ENCODE measurements around the gene GET3. TPM values are rescaled to one million over a fixed set of nuclear protein-coding genes. Genes with fewer than 3 reads are reported as not detected.
"Not testable (repeated sequence)": the region's sequence is repeated elsewhere in the genome, so short reads cannot be mapped to it uniquely, and the experiment has no call there.

The GET3 gene
- total RNA-seq, 1 donor from 2014 or later, result 66.0 TPM

- H3K4me3 Mint-ChIP-seq (ENCODE audit: low read depth), result no peak overlapping the region
- no peak for TF ChIP-seq CTCF (IDR thresholded peaks at IDR 0.05; ENCODE audit: unreplicated experiment)
- peaks cover 2% of the 10 kb centered on the region for H3K27me3 Mint-ChIP-seq
- no peak for DNase-seq (ENCODE audit: low spot score, unreplicated experiment)
- H3K9me3 Mint-ChIP-seq (ENCODE audit: low read depth), result no peaks in the 10 kb centered on the region
- H3K27ac Mint-ChIP-seq, result no peak overlapping the region
- H3K4me1 Mint-ChIP-seq (ENCODE audit: low read depth), result peaks cover 13% of the 10 kb centered on the region
- peaks cover 6% of the 10 kb centered on the region for H3K36me3 Mint-ChIP-seq (ENCODE audit: insufficient read depth)
Measured at GRCh38 chr19:12797141-12797587, 59.9 kb downstream of the GET3 start.

GRCh38 chr19:12797607-12798006 is 60.3 kb downstream of the GET3 start:
- H3K36me3 Mint-ChIP-seq (ENCODE audit: insufficient read depth); H3K9me3 Mint-ChIP-seq (ENCODE audit: low read depth); DNase-seq (ENCODE audit: low spot score, unreplicated experiment); H3K27me3 Mint-ChIP-seq; H3K27ac Mint-ChIP-seq; H3K4me3 Mint-ChIP-seq (ENCODE audit: low read depth): not testable (repeated sequence)
- H3K4me1 Mint-ChIP-seq (ENCODE audit: low read depth), result peaks cover 17% of the 10 kb centered on the region

Small RNAs within 50 kb of the gene (microRNA-seq; reads per million reads assigned to microRNA genes)
- gene MIR5684 (ENCODE audit: borderline number of aligned reads, unreplicated experiment), result not detected

Other genes with a start within 250 kb of the GET3 start
- 18.9 and 23.1 TPM in 2 replicates for gene ZNF564, start 186.0 kb upstream of the GET3 start, total RNA-seq
- 12.7 and 15.1 TPM in 2 replicates for gene ZNF490, start 126.7 kb upstream of the GET3 start, total RNA-seq
- 22.3 and 24.3 TPM in 2 replicates for gene ZNF791, start 126.6 kb upstream of the GET3 start, total RNA-seq
- gene MAN2B1, start 70.8 kb upstream of the GET3 start, total RNA-seq, result 115 and 120 TPM in 2 replicates
- gene WDR83, start 70.7 kb upstream of the GET3 start, total RNA-seq, result 16.3 and 17.2 TPM in 2 replicates
- gene DHPS, start 55.6 kb upstream of the GET3 start, total RNA-seq, result 92.0 and 106 TPM in 2 replicates
- gene GNG14, start 49.5 kb upstream of the GET3 start, total RNA-seq, result not detected in 2 replicates
- 14.6 and 15.1 TPM in 2 replicates for gene FBXW9, start 40.9 kb upstream of the GET3 start, total RNA-seq
- 109 and 113 TPM in 2 replicates for gene TNPO2, start 13.6 kb upstream of the GET3 start, total RNA-seq
- 171 and 180 TPM in 2 replicates for gene TRIR, start 2.8 kb upstream of the GET3 start, total RNA-seq
- not detected in 2 replicates for gene BEST2, start 14.3 kb downstream of the GET3 start, total RNA-seq
- gene HOOK2, start 38.1 kb downstream of the GET3 start, total RNA-seq, result 115 TPM in 2 replicates
- gene JUNB, start 54.0 kb downstream of the GET3 start, total RNA-seq, result 5.7 and 6.0 TPM in 2 replicates
- gene PRDX2, start 64.3 kb downstream of the GET3 start, total RNA-seq, result 524 and 554 TPM in 2 replicates
- 16.5 and 22.7 TPM in 2 replicates for gene THSD8, start 64.6 kb downstream of the GET3 start, total RNA-seq
- gene RNASEH2A, start 69.1 kb downstream of the GET3 start, total RNA-seq, result 32.8 and 37.4 TPM in 2 replicates
- not detected in 2 replicates for gene RTBDN, start 97.1 kb downstream of the GET3 start, total RNA-seq
- 5.3 and 5.9 TPM in 2 replicates for gene MAST1, start 101.0 kb downstream of the GET3 start, total RNA-seq
- 26.0 and 31.7 TPM in 2 replicates for gene DNASE2, start 144.0 kb downstream of the GET3 start, total RNA-seq
- gene KLF1, start 149.7 kb downstream of the GET3 start, total RNA-seq, result not detected in 2 replicates
- gene GCDH, start 153.7 kb downstream of the GET3 start, total RNA-seq, result 59.3 and 60.6 TPM in 2 replicates
- 1.2 and 1.8 TPM in 2 replicates for gene SYCE2, start 181.8 kb downstream of the GET3 start, total RNA-seq
- 61.2 and 63.3 TPM in 2 replicates for gene FARSA, start 196.2 kb downstream of the GET3 start, total RNA-seq
- 707 and 730 TPM in 2 replicates for gene CALR, start 201.1 kb downstream of the GET3 start, total RNA-seq
- gene RAD23A, start 208.4 kb downstream of the GET3 start, total RNA-seq, result 70.4 and 78.8 TPM in 2 replicates
- 16.8 and 20.8 TPM in 2 replicates for gene GADD45GIP1, start 219.7 kb downstream of the GET3 start, total RNA-seq
- not detected in 2 replicates for gene DAND5, start 232.1 kb downstream of the GET3 start, total RNA-seq